H1 (cell line): ENCODE measurements around the gene ASTN1. TPM values are rescaled to one million over a fixed set of nuclear protein-coding genes. Genes with fewer than 3 reads are reported as not detected.

ENCODE experiments used
- CTCF ChIA-PET: fragments of 300-600 bp; sonication (Branson Sonifier 250); formaldehyde crosslinking; loops from one replicate; lab custom pipeline; 2021; ENCODE audit not compliant: partially characterized antibody; lab: Charles Lee
- POLR2A ChIA-PET: fragments of 300-600 bp; sonication (Branson Sonifier 250); formaldehyde crosslinking; loops from one replicate; lab custom pipeline; 2021; ENCODE audit warnings: inconsistent platforms; ENCODE audit not compliant: partially characterized antibody; lab: Charles Lee
- DNase-seq, 2 experiments: peaks; one replicate each; pipeline versions ENCODE4 v3.0.0 to v3.0.0-alpha.2; 2010 to 2022; ENCODE audit warnings: low spot score in 2 of 2, low read depth in 1 of 2, mixed read lengths in 1 of 2
- FAIRE-seq: peaks from 2 replicates; lab custom pipeline; 2011; peaks lifted over from hg19 to GRCh38; lab: Jason Lieb, UNC
- H2AFZ ChIP-seq: 2 replicates; pipeline ENCODE4 v1.8.1; 2012; ENCODE audit warnings: low read length, inconsistent platforms
- H2AK5ac ChIP-seq: 2 replicates; pipeline ENCODE4 v1.6.1; 2013; ENCODE audit warnings: low read depth, low read length
- H2BK120ac ChIP-seq: replicated peaks from 2 replicates; pipeline ENCODE3; 2013; ENCODE audit warnings: low read depth, low read length, inconsistent platforms
- H2BK12ac ChIP-seq: 2 replicates; pipeline ENCODE4 v1.6.1; 2013; ENCODE audit warnings: low read depth, low read length
- H2BK15ac ChIP-seq: 2 replicates; pipeline ENCODE4 v1.6.1; 2013; ENCODE audit warnings: low read length
- H2BK20ac ChIP-seq: 2 replicates; pipeline ENCODE4 v1.6.1; 2013; ENCODE audit warnings: low read length
- H2BK5ac ChIP-seq: 2 replicates; pipeline ENCODE4 v1.6.1; 2013; ENCODE audit warnings: low read depth, low read length
- H3K14ac ChIP-seq: 2 replicates; pipeline ENCODE4 v1.6.1; 2013; ENCODE audit warnings: inconsistent platforms; ENCODE audit not compliant: insufficient read length
- H3K18ac ChIP-seq: 2 replicates; pipeline ENCODE4 v1.6.1; 2013; ENCODE audit warnings: low read length; ENCODE audit errors: extremely low read depth
- H3K23ac ChIP-seq: 2 replicates; pipeline ENCODE4 v1.6.1; 2013; ENCODE audit warnings: inconsistent platforms; ENCODE audit not compliant: insufficient read length
- H3K23me2 ChIP-seq: 2 replicates; pipeline ENCODE4 v1.6.1; 2013; ENCODE audit warnings: low read depth, low read length
- H3K27ac ChIP-seq: 2 replicates; pipeline ENCODE4 v1.6.1; 2011; ENCODE audit warnings: low read depth, low read length, inconsistent platforms
- H3K27me3 ChIP-seq, 4 experiments: replicated peaks in 1 of 4; 1 replicate in 1 of 4; 2 replicates in 3 of 4; pipeline versions ENCODE4 v1.6.1 to v1.8.1; 2011 to 2013; ENCODE audit warnings: low read length in 3 of 4, mild to moderate bottlenecking in 3 of 4, inconsistent platforms in 2 of 4, mixed read lengths in 2 of 4, moderate library complexity in 1 of 4; ENCODE audit not compliant: control insufficient read depth in 3 of 4, insufficient read depth in 3 of 4; ENCODE audit errors: extremely low read depth in 1 of 4
- H3K36me3 ChIP-seq, 4 experiments: 2 replicates each; pipeline versions ENCODE4 v1.6.1 to v1.8.1; 2011 to 2013; ENCODE audit warnings: mild to moderate bottlenecking in 4 of 4, low read length in 3 of 4, moderate library complexity in 2 of 4, control low read depth in 1 of 4, inconsistent platforms in 1 of 4; ENCODE audit not compliant: insufficient read depth in 4 of 4, control insufficient read depth in 2 of 4
- H3K4ac ChIP-seq: replicated peaks from 2 replicates; pipeline ENCODE3; 2013; ENCODE audit warnings: low read length, low read depth, mixed read lengths, inconsistent platforms; ENCODE audit not compliant: insufficient read length
- H3K4me1 ChIP-seq, 4 experiments: replicated peaks in 1 of 4; 1 replicate in 1 of 4; 2 replicates in 3 of 4; pipeline versions ENCODE4 v1.6.1 to v1.8.1; 2011 to 2013; ENCODE audit warnings: low read length in 3 of 4, inconsistent platforms in 2 of 4, mixed read lengths in 1 of 4; ENCODE audit not compliant: insufficient read depth in 4 of 4, control insufficient read depth in 3 of 4
- H3K4me2 ChIP-seq, 2 experiments: 2 replicates each; pipeline versions ENCODE4 v1.6.1 to v1.8.1; 2011 to 2013; ENCODE audit warnings: low read depth in 2 of 2, low read length in 2 of 2, control low read depth in 1 of 2, inconsistent platforms in 1 of 2, mild to moderate bottlenecking in 1 of 2; ENCODE audit not compliant: insufficient read depth in 1 of 2
- H3K4me3 ChIP-seq, 4 experiments: fragments of 200-600, 300-600 bp in 1 of 4; sonication (generic), shearing (Covaris generic), sonication (Bioruptor Twin) in 1 of 4; 2 replicates each; pipeline versions ENCODE4 v1.5.1 to v1.8.1; 2011 to 2016; ENCODE audit warnings: low read length in 4 of 4, low read depth in 3 of 4, control low read depth in 2 of 4, inconsistent platforms in 2 of 4, mild to moderate bottlenecking in 2 of 4, mixed read lengths in 1 of 4, moderate library complexity in 1 of 4; ENCODE audit not compliant: insufficient read depth in 2 of 4; ENCODE audit errors: extremely low read depth in 1 of 4
- H3K56ac ChIP-seq: replicated peaks from 2 replicates; pipeline ENCODE3; 2013; ENCODE audit warnings: low read depth, mild to moderate bottlenecking, mixed read lengths, low read length, inconsistent platforms; ENCODE audit not compliant: insufficient read length
- H3K79me1 ChIP-seq: 2 replicates; pipeline ENCODE4 v1.6.1; 2013; ENCODE audit warnings: low read depth, low read length, control low read depth
- H3K79me2 ChIP-seq, 2 experiments: 2 replicates each; pipeline versions ENCODE4 v1.6.1 to v1.8.1; 2012 to 2013; ENCODE audit warnings: low read length in 2 of 2, mild to moderate bottlenecking in 2 of 2, inconsistent platforms in 1 of 2; ENCODE audit not compliant: insufficient read depth in 2 of 2, control insufficient read depth in 1 of 2
- H3K9ac ChIP-seq, 4 experiments: replicated peaks in 1 of 4; 1 replicate in 1 of 4; 2 replicates in 3 of 4; pipeline versions ENCODE4 v1.6.1 to v1.8.1; 2011 to 2013; ENCODE audit warnings: low read depth in 3 of 4, low read length in 3 of 4, control low read depth in 2 of 4, mild to moderate bottlenecking in 2 of 4, moderate library complexity in 2 of 4, inconsistent platforms in 1 of 4; ENCODE audit errors: extremely low read depth in 1 of 4
- H3K9me3 ChIP-seq, 2 experiments: 2 replicates each; pipeline versions ENCODE4 v1.6.1 to v1.8.1; 2012 to 2013; ENCODE audit warnings: mild to moderate bottlenecking in 2 of 2, moderate library complexity in 2 of 2, control low read depth in 1 of 2, inconsistent platforms in 1 of 2, low read depth in 1 of 2, low read length in 1 of 2, mixed read lengths in 1 of 2; ENCODE audit not compliant: insufficient read depth in 2 of 2
- H4K20me1 ChIP-seq, 2 experiments: replicated peaks in 1 of 2; 2 replicates each; pipeline versions ENCODE3 to v1.8.1; 2011 to 2013; ENCODE audit warnings: inconsistent platforms in 2 of 2, low read length in 2 of 2, mild to moderate bottlenecking in 1 of 2; ENCODE audit not compliant: insufficient read depth in 2 of 2, control insufficient read depth in 1 of 2
- H4K5ac ChIP-seq: 2 replicates; pipeline ENCODE4 v1.6.1; 2013; ENCODE audit warnings: low read length, low read depth, mixed read lengths, inconsistent platforms; ENCODE audit not compliant: insufficient read length
- H4K8ac ChIP-seq: 2 replicates; pipeline ENCODE4 v1.8.0; 2013; ENCODE audit warnings: mild to moderate bottlenecking, moderate library complexity, low read length, inconsistent platforms; ENCODE audit not compliant: insufficient read depth; ENCODE audit errors: extremely low read depth
- H4K91ac ChIP-seq: replicated peaks from 2 replicates; pipeline ENCODE3; 2013; ENCODE audit warnings: low read length, mixed read lengths, inconsistent platforms; ENCODE audit not compliant: insufficient read length
- CEBPB ChIP-seq: IDR thresholded peaks from 2 replicates; pipeline ENCODE4 v1.6.1; 2012; ENCODE audit warnings: low read depth, low read length
- CHD1 ChIP-seq: IDR thresholded peaks from 2 replicates; pipeline ENCODE4 v1.6.1; 2012; ENCODE audit warnings: low read depth, low read length, improper control_type of control experiment
- EZH2 ChIP-seq: fragments of 200-600 bp; sonication (generic); IDR thresholded peaks from 2 replicates; pipeline ENCODE4 v1.7.1; 2012; ENCODE audit warnings: low read depth, mild to moderate bottlenecking, moderate library complexity, low read length, inconsistent platforms; ENCODE audit not compliant: severe bottlenecking
- KDM4A ChIP-seq: IDR thresholded peaks from one replicate; pipeline ENCODE4 v1.7.1; 2012; ENCODE audit warnings: low read depth, mild to moderate bottlenecking, moderate library complexity, low read length, inconsistent platforms; ENCODE audit not compliant: severe bottlenecking
- POLR2AphosphoS5 ChIP-seq: IDR thresholded peaks from 2 replicates; pipeline ENCODE4 v1.6.1; 2011; ENCODE audit warnings: low read depth, low read length
- RBBP5 ChIP-seq: IDR thresholded peaks from 2 replicates; pipeline ENCODE4 v1.7.1; 2012; ENCODE audit warnings: low read depth, mild to moderate bottlenecking, inconsistent platforms, low read length, moderate library complexity, borderline replicate concordance
- TAF7 ChIP-seq: optimal IDR thresholded peaks from 2 replicates; pipeline ENCODE3; 2011; ENCODE audit warnings: low read depth, mild to moderate bottlenecking, inconsistent platforms, low read length, moderate library complexity, borderline replicate concordance
- WGBS, 2 experiments: shearing (Covaris generic) in 1 of 2; methylation state at CpG; one replicate each; pipeline versions ENCODE4 v1.1.6 to v1.1.7; 2013 to 2015; ENCODE audit warnings: low lambda C conversion rate in 2 of 2, mixed read lengths in 2 of 2, inconsistent platforms in 1 of 2, low coverage in 1 of 2, missing lambda C conversion rate in 1 of 2; ENCODE audit not compliant: insufficient replicate concordance in 2 of 2, insufficient coverage in 1 of 2, insufficient read length in 1 of 2; ENCODE audit errors: extremely low coverage in 1 of 2, missing lambda C conversion rate in 1 of 2; 5-methylcytosine and 5-hydroxymethylcytosine counted together
- polyA plus RNA-seq, 7 experiments: library from polyadenylated mRNA; depleted of rRNA in 3 of 7; stranded (reverse) in 5 of 7; unstranded in 2 of 7; fragments of >200 nt in 5 of 7; fragments of 200-250 nt in 2 of 7; gene quantifications; 1 replicate in 5 of 7; 2 replicates in 1 of 7; 4 replicates in 1 of 7; pipeline versions ENCODE4 v1.2.1 to v1.2.3, GENCODE V29; 2011 to 2013; ENCODE audit warnings: missing spikeins in 2 of 7, mixed read lengths in 2 of 7
- total RNA-seq: library from RNA; stranded (reverse); fragmentation: NEBNext Ultra II Directional; extraction: Animal tissue kit (Norgen Biotek cat#: 25700); gene quantifications from 2 replicates; pipeline ENCODE4 v1.2.1, GENCODE V29; 2021

ASTN1 gene
- total and polyA plus RNA-seq, 2 of the 8 experiments (the other 6 are each of a cell fraction or from before 2014, with no cell fraction given), result 2.9 to 4.1 TPM

GRCh38 chr1:177208920-177209319 lies 44.4 kb upstream of the ASTN1 start:
- TF ChIP-seq CHD1 (no peak), POLR2AphosphoS5 (peak; percentile 89), RBBP5 (no peak), KDM4A (no peak), CEBPB (peak; percentile 87), TAF7 (no peak), EZH2 (no peak)
- Histone ChIP-seq H2AK5ac (no peak overlapping the region), H3K56ac (no peak overlapping the region), H3K27ac (no peak overlapping the region), H2BK5ac (no peak overlapping the region), H3K23ac (no peak overlapping the region), H3K36me3 (no peaks in the 10 kb centered on the region), H2BK12ac (no peak overlapping the region), H3K23me2 (no peaks in the 10 kb centered on the region), H2AFZ (no peak overlapping the region), H2BK20ac (no peak overlapping the region), H4K91ac (no peak overlapping the region), H4K8ac (no peak overlapping the region), H3K27me3 (peaks cover 12 to 29% (median 22%) of the 10 kb centered on the region in 4 experiments), H3K79me1 (no peaks in the 10 kb centered on the region), H3K14ac (no peak overlapping the region), H4K20me1 (no peaks in the 10 kb centered on the region), H2BK120ac (no peak overlapping the region), H4K5ac (no peak overlapping the region), H3K4me3 (no peak overlapping the region), H3K4me1 (no peaks in the 10 kb centered on the region), H3K9ac (no peak overlapping the region), H3K79me2 (no peaks in the 10 kb centered on the region), H2BK15ac (no peak overlapping the region), H3K18ac (no peak overlapping the region), H3K4me2 (no peak overlapping the region), H3K4ac (no peak overlapping the region), H3K9me3 (no peaks in the 10 kb centered on the region)
- DNase-seq (no peak), FAIRE-seq (no peak)
- ChIA-PET POLR2A (no interaction called here), CTCF (interaction anchor here (1.8 kb wide), 1 partner anchor 147 kb away, joined by 5 read pairs; no protein-coding TSS in a partner anchor)
- WGBS, 2 experiments, result 65% methylated on average over 4 of the region's 4 CpGs; no CpG with 5 or more reads in 1 of the 2 experiments
